ENCODE results near the gene ARL9.

The ARL9 gene

GRCh38 chr4:56480691-56481090, 24.9 kb upstream of the ARL9 start:
- no peak for DNase-seq (ENCODE audit: low spot score)
- ChIA-PET POLR2A (ENCODE audit: low non-redundant PET) (no interaction called here), CTCF (interaction anchor here (0.9 kb wide), 1 partner anchor 18 kb away, joined by 5 read pairs; no protein-coding TSS in a partner anchor)
- TF ChIP-seq, protein P1, sequence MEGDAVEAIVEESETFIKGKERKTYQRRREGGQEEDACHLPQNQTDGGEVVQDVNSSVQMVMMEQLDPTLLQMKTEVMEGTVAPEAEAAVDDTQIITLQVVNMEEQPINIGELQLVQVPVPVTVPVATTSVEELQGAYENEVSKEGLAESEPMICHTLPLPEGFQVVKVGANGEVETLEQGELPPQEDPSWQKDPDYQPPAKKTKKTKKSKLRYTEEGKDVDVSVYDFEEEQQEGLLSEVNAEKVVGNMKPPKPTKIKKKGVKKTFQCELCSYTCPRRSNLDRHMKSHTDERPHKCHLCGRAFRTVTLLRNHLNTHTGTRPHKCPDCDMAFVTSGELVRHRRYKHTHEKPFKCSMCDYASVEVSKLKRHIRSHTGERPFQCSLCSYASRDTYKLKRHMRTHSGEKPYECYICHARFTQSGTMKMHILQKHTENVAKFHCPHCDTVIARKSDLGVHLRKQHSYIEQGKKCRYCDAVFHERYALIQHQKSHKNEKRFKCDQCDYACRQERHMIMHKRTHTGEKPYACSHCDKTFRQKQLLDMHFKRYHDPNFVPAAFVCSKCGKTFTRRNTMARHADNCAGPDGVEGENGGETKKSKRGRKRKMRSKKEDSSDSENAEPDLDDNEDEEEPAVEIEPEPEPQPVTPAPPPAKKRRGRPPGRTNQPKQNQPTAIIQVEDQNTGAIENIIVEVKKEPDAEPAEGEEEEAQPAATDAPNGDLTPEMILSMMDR (conservative IDR thresholded peaks at IDR 0.05; ENCODE audit: low read depth), result no peak
- no peak overlapping the region for H3K27ac ChIP-seq

- TF ChIP-seq, protein P1 (conservative IDR thresholded peaks at IDR 0.05; ENCODE audit: low read depth), result no peak
- H3K27ac ChIP-seq, result no peak overlapping the region
- no peak for DNase-seq (ENCODE audit: low spot score)
- ChIA-PET CTCF (interaction anchor here (0.6 kb wide), 1 partner anchor 19 kb away, joined by 6 read pairs; no protein-coding TSS in a partner anchor), POLR2A (ENCODE audit: low non-redundant PET) (no interaction called here)
Measured at GRCh38 chr4:56496241-56496640, 9.3 kb upstream of the ARL9 start.

DNA sequence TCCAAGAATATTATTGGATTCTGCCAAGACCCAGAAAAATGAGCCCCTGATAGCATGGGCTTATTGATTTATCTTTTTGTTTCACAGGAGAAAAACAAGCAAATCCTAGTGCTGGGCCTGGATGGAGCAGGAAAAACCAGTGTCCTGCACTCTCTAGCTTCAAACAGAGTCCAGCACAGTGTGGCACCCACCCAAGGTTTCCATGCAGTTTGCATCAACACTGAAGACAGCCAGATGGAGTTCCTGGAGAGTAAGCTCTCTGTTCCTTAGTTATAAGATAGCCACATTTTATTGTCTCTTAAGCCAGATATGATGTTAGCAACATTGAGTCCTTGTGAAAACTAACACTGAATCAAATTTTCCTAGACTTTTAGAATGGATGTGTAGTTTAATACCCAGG, 5.5 kb downstream of the ARL9 start:
- ChIA-PET POLR2A (ENCODE audit: low non-redundant PET) (no interaction called here), CTCF (no interaction called here)
- no peak overlapping the region for H3K27ac ChIP-seq
- no peak for DNase-seq (ENCODE audit: low spot score)
- TF ChIP-seq, protein P1 (conservative IDR thresholded peaks at IDR 0.05; ENCODE audit: low read depth), result no peak

DNA sequence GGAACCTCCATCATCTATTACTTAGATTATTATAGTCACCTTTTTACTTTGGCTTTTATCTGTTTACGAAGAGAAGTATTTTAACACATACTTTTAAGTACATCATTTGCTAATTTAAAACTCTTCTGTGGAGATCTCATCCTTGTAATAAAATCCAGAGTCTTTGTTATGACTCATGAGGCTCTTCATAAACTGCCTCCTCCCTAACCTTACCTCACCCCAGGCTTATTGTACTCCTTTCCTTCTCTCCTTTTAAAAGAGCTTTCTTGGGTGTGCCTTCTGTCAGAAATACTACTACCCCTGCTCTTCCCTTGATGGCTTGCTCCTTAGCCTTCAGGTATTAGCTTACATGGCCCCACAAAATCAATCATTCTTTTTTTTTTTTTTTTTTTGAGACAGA, 6.6 kb downstream of the ARL9 start:
- TF ChIP-seq, protein P1 (conservative IDR thresholded peaks at IDR 0.05; ENCODE audit: low read depth), result no peak
- DNase-seq (ENCODE audit: low spot score), result no peak
- no peak overlapping the region for H3K27ac ChIP-seq
- ChIA-PET POLR2A (ENCODE audit: low non-redundant PET) (no interaction called here), CTCF (interaction anchor here (0.7 kb wide), 1 partner anchor 340 kb away, joined by 3 read pairs; no protein-coding TSS in a partner anchor)

- no peak for DNase-seq (ENCODE audit: low spot score)
- H3K27ac ChIP-seq, result no peak overlapping the region
- ChIA-PET POLR2A (ENCODE audit: low non-redundant PET) (no interaction called here), CTCF (no interaction called here)
- TF ChIP-seq, protein P1 (conservative IDR thresholded peaks at IDR 0.05; ENCODE audit: low read depth), result no peak
Measured at GRCh38 chr4:56513517-56513916, 7.9 kb downstream of the ARL9 start.

- peak overlapping the region; percentile 14; the same call in 1 of the 2 replicates for H3K27ac ChIP-seq
- ChIA-PET POLR2A (ENCODE audit: low non-redundant PET) (interaction anchor here (0.6 kb wide), 1 partner anchor 125 kb away, joined by 3 read pairs; no protein-coding TSS in a partner anchor), CTCF (interaction anchor here (0.6 to 1.5 kb wide), 3 partner anchors 10 to 86 kb away, joined by 3 to 7 read pairs (median 6); no protein-coding TSS in a partner anchor)
- TF ChIP-seq, protein P1 (conservative IDR thresholded peaks at IDR 0.05; ENCODE audit: low read depth), result no peak
- peak; percentile 91 for DNase-seq (ENCODE audit: low spot score)
Measured at GRCh38 chr4:56530269-56531148, 24.9 kb downstream of the ARL9 start.

Measured in RWPE1 (cell line).